SKM-1 treated with dmso at 0.1 percent for 144 hours (cell line): ENCODE results near the gene MGAT4B.
A peak's percentile ranks its signal among the peaks of the same experiment; 100 is the strongest.

ENCODE experiments used
- DNase-seq: peaks from one replicate; lab custom pipeline; 2025; ENCODE audit not compliant: unreplicated experiment; lab: John Stamatoyannopoulos, UW

MGAT4B gene

DNA sequence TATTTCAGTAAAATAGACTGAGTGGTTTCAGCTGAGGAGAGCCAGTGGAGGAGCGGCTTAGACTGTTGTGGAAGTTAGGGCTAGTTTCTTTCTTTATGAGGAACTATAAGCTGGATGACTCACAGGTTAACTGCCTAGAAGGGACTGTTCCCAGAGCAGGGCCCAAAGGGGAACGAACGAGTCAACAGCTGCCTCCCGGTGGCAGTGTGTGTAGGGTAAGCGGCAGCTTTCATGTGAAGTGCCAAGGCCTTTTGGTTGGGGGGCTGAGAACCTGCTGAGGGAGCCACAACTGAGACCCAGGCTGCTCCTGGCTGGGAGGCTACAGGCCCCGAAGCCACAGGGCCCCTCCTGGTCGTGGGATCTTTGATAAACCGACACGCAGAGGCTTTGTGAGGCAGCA lies 21.0 kb upstream of the MGAT4B start:
- peak; percentile 91 for DNase-seq

DNA sequence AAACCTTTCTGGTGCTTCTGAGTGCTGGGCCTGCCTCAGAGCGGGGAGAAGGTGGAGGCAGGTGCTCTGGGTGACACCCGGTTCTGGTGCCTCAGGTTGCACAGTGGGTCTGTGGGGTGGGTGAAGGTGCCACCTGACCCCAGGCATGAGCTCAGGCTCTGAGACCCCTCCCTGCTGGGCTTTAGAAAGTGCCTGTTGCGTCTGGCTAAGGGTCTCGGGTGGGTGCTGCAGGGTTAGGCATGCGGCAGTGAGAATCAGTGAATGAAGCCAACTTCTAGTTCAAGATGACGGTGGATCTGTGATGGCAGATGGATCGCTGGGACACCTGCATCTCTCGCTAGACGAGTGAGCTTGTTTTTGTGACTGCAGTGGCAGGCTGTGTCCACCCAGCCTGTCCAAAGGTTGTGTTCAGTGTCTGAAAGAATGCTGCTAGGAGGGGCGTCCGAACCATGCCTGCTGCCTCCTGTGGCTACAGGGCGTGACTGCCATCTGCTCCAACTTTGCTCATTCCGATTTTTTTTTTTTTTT lies 19.1 kb upstream of the MGAT4B start:
- DNase-seq, result no peak

DNA sequence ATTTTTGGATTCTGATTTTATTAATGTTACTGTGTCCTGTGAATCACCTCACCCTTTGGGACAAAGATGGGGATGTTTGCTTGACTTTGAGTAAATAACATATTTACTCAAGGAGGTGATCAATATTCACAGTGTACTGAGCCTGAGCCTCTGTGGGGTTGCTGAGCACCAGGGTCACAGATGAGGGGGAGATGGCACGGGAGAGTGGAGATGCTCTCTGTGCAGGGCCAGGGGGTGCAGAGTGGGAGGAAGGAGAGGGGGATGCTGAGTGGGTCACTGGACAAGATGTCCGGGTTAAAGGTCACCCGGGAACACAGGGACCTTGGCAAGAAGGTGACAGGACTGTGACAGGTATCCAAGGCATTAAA lies 18.1 kb upstream of the MGAT4B start:
- DNase-seq, result no peak

DNA sequence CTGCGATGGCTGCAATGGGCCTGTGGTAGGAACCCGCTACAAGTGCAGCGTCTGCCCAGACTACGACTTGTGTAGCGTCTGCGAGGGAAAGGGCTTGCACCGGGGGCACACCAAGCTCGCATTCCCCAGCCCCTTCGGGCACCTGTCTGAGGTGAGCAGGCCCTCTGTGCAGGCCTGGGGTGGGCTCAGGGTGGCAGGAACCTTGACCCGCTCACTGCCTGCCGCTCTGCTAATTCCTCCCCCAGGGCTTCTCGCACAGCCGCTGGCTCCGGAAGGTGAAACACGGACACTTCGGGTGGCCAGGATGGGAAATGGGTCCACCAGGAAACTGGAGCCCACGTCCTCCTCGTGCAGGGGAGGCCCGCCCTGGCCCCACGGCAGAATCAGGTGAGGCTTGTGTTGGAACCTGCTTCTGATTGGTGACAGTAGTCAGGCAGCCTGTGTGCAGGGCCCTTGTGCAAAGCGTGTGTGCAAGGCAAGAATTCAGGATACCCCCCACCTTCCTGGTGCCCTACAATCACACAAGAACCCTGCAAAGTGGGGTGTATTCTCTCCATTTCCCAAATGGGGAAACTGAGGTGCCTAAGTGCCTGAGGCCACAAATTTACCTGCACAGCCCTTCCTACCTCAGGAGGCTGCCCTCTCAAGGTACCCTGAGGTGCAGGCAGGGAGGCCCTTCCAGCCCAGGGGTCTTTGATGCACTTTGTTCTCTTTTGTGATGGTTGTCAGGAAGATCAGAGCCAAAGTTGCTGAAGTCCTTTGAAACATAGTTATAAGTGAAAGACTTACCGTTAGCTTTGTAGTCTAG lies 17.5 kb upstream of the MGAT4B start:
- no peak for DNase-seq

DNA sequence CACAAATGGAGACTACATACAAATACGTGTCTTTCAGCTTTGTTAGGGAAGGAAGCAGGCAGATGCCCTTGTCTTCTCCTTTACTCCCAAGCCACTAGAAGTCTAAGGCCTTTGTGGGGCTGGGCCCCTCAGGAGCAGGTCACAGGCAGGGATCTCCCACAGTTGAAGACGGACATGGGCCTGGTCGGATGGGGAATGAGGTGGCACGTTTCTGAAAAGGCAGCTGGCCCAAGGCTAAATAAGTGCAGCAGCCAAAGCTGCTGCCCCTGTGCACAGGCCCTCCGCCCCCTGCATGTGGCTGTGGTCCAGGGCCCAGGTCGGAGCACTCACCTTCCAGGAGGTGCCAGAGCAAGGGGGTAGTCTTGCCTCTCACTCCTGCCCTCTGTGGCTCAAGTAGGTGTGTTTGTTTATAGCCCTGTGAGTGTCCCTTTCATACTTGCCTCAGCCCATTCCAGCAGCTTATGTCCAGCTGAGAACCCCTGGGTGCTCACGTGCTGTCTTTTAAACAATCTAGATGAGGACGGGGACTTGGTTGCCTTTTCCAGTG lies 15.9 kb upstream of the MGAT4B start:
- no peak for DNase-seq

DNA sequence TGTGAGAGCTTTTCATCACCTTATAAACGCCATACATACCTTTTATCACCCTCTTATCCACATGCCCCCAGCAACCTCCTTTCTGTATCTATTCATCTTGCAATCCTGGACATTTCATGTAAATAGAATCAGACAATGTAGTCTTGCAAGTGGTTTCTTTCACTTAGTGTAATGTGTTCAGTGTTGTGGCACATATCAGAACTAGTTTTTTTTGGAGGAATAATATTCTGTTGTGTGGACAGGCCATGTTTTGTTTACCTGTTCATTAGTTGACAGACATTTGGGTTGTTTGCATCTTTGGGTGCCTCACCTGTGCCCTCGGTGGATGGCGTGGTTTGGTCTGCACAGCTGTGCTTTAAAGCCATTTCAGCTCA lies 15.4 kb upstream of the MGAT4B start:
- DNase-seq, result no peak

DNA sequence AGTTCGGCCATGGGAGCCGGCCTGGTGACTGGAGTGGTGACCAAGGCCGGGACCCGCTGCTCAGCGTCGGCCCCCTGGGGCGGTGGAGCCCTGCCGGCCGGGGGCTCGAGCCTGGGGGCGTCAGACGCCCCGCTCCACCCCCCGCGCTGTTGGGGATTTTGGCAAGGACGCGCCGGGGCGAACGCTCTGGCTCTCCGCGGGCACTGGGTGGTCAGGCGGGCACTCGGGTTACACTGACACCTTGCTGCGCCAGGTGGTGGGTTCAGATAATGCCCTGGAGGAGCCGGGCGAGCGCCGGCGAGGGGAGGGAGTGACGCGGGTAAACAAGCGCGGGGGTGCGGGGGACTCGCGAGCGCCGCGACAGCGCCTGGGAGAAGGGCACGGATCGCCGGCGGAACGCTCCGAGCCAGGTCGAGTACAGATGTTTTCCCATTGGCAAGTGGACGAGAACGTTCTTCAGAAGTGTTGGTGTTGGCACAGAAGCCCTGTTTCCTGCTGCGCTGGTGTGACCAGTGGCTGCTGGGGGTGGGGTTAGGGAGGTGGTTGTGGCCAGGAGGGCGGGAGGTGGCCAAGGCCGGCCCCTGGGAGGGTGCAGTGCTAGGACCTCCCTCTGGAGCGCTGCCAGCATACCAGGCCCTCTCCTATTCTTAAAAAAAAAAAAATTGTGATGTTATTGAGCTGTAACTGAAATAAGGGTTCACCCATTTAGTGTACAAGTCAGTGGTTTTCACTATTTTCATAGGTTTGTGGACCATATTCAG lies 14.8 kb upstream of the MGAT4B start:
- peak; percentile 76 for DNase-seq

DNA sequence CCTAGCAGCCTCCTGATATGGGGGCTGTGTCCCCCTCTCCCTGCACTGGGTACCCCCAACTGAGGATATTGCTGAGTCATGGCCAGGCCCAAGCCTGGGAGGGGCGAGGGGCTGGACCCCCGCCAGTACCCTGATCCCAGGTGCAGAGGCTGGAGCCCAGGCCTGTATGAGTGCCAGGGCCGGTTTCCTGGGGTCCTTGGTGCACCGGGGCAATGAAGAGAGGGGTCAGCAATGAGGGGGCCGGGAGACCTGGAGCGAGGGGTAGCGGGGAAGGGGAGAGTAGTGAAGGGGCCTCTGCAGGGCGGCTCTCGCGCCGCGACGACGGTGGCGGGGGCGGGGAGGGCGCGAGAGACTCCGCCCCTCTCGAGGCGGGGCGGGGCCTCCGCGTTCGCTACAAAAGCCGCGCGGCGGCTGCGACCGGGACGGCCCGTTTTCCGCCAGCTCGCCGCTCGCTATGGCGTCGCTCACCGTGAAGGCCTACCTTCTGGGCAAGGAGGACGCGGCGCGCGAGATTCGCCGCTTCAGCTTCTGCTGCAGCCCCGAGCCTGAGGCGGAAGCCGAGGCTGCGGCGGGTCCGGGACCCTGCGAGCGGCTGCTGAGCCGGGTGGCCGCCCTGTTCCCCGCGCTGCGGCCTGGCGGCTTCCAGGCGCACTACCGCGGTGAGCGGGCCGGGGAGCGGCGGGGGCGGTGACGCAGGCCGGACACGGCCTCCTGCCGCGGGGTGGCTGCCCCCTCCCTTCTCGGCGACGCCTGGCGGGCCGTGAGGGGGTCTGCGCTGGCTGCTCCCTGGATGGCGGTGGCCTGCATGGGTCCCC lies 14.0 kb upstream of the MGAT4B start, which contains the start of gene SQSTM1:
SQSTM1 (plus strand) TSS at position 423 of the 815 bp plus-strand sequence; CDS start at position 455, 32 bp downstream.
- peak; percentile 38 for DNase-seq

DNA sequence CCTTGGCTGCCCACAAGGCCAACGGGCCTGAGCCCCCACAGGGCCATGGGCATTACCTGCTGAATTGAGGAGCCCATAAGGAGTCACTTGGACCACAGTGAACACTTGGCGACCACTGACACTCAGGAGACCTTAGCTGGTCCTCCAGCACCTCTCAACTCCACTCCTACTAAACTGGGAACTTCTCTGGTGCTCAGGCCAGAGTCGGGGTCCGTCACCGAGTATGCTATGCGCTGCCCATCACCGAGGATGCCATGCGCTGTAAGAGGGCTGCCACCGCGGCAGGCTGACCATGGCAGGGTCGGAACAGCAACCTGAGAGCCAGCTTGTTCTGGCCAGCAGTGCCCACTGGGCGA lies 13.4 kb upstream of the MGAT4B start:
- DNase-seq, result no peak

DNA sequence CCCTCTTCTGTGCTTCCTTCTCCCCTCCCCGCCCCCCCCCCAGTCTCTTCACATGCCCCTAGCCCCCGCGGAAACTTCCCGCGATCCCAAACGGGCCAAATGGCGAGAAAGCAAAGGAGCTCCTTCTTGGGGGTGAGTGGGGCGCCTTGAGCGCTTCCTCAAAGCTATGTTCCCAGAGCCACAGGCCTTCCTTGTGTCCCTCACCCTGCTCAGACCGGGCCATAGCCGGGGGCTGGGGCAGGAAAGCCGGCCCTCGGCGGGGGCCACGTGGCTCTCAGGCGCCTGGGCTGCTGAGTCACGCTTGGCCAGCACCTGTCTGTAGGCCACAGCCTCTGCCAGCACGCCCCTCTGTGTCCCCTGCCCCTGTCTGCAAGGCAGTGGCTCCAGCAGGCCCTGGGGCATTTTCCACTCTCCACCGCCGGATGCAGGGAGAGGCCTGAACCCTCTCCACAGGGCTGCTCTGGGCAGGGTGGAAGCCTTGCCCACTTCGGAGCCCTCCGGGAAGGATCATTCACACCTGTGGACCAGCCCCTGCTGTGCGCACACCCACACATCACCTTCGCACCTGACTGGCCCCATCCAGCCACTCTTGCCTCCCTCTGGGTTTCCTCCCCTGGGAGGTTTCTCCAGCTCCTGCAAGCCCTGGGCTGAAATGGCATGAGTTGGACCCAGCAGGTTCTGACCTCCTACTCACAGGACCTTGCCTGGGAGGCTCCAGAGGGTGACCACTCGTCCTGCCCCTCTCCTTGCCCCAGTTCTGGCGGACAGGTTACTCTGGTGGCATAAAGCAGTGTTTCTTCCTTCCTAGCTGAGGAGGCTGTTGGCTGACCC lies 12.8 kb upstream of the MGAT4B start:
- DNase-seq, result peak; percentile 21

DNA sequence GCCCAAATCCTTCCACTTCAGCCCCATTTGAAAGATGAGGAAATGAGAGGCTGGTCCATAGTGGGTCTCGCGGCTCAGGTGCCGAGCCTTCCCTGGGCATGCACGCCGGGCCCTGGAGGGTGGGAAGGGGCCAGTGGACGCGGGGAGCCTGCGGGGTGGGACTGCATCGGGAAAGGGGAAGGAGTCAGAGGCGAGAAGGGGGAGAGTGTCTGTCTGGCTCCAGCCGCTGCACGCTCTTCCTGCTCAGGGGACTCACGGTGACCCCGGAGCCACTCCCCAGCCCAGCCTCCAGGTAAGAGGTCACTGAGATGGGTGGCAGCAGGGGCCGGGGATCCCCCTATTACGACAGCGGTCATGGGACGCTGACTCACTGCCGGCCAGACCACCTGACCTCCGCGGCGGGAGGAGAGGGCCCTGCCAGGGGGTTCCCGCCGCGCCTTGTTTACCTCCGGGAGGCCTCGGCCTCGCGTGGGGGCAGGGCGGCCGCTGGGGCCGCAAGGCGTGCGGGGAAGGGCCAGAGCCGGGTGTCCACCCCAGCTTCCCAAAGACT lies 12.2 kb upstream of the MGAT4B start:
- DNase-seq, result peak; percentile 70

DNA sequence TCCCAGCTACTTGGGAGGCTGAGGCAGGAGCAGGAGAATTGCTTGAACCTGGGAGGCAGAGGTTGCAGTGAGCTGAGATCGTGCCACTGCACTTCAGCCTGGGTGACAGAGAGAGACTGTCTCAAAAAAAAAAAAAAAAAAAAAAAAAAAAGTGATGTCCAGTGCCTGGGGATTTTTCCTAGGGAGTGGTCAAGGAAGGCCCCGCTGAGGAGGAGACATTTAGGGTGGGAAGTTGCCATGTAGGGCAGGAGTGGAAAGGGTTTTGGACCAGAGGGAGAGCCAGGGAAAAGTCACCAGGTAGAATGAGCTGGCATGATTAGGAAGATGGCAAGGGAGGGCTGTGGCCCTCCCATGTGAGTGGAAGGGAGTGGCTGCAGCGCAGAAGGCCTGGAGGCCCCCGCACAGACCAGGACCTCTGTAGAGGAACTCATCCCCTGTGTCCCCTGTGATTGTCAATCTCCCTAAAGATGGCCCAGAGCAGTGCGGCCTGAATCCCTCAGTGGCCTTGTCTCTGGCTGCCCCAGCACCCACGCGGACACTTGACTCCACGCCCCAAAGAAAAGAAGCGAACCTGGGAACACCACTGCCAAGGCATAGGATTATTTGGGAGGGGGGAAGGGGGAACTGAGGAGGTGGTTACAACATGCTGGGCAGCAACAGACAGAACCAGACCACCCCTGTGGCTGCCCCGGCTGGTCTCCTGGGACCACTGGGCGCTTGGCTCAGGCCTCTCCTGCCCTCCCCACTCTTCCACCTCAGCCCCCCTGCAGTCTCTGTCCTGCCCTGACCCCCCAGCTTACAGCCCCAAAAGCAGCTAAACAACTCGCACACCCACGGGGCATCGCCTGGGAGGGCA lies 11.5 kb upstream of the MGAT4B start:
- no peak for DNase-seq

DNA sequence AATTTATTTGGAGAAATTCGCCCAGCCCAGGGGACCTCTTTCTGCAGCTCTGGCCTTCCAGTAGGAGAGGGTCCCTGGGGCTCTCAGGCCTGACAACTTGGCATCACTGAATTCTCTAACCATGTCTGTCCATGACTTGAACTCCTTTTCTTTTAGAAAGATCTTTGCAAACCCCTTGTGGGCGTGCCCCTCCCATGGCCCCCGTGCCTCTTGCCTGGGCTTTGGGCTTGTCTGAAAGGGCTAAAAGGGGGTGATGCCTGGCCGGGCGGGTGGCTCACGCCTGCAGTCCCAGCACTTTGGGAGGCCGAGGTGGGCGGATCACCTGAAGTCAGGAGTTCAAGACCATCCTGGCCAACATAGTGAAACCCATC lies 10.8 kb upstream of the MGAT4B start:
- no peak for DNase-seq

DNA sequence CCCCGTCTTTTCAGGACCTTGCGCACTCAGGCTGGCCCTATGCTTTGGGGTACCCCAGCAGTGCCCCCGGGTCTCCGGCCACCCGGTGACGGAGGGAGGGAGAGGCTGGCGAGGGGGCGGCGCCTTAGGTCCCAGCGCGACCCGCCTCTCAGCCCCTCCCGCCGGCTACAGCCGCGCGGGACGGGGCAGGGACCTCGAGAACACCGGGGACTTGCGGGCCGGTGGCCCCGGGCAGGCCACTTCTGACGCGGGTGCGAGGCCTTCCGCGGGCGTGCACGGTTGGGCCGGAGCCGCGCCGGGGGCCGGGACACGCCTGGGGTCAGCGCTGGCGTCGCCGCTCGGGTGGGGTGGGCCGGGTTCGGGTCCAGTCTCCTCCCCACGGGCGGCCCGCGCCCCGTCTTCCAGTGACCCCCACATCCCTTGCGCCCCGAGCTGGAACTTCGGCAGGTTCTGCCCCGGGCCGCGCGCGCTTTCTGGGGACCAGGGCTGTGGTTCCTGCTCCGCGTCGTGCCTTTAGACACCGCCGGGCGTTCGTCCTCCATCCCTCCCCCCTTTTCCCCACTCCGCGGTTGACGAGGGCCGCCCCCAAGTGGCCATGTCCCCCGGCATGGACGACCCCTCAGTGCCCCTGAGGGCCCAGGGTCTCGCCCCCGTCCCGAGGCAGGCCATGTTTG lies 10.3 kb upstream of the MGAT4B start:
- DNase-seq, result no peak

DNA sequence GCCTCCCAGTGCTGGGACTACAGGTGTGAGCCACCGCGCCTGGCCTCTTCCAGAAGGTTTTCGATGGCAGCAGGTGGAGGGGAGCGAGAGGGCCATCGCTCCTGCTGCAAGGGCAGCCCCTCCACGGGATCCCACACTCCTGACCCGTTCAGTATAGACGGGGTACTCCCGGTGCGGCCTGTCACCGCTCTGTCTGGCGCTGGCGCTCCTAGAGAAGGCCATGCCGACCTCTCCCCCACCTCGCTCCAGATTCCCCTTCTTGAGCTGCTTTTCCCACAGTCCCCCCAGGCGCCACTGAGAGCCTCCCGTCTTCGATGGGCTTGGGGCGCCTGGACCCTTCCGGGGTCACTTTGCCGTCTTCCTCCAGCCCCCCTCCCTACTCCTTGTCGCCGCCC lies 9.7 kb upstream of the MGAT4B start:
- DNase-seq, result no peak

DNA sequence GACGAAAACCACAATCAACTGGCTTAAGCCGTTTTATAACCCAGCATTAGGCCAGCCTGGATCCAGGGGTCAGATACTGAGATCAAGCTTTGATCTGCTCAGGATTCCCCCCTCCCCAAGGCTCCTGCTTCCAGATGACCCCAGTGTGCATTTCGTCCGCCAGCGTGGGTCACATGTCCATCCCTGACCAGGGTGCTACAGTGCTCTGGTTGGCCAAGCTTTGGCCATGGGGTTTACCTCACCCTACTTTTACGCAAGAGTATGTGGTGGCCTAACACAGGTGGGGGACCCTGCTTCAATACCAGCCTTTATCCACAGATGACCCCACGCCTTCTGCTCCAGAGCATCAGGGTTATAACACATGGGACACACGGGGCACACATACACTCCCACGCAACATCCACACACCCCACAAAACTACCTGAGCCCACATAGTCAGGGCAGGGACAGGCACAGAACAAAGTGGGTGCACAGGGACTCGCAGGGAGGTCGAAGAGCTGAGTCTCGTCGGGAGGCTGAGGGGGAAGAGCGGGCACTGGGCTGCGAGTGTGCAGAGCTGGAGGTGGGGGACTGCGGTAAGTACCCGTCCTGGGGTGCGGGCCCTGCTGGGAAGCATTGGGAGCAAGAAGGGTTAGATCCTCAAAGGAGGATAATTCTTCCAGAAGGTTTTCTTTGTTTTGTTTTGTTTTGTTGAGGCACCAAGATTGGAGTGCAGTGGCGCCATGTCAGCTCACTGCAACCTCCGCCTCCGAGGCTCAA lies 9.0 kb upstream of the MGAT4B start:
- DNase-seq, result no peak

DNA sequence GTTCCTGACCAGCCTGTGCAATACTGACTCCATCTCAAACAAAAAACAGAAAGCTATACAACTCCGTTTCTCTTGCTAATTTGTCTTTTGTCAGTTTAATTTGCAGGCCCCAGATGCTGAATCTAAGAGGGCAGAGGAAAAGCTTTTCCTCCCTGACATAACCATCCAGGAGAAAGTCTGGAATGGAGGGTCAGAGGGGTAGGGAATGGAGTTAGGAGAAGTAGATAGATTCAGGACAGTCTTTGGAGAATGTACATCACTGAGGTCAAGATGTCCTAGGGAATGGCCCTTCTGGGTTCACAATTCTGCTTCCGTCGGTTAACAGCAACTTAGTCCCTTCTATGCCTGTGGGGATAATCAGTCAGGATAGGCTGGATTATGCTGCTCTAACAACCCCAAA lies 7.4 kb upstream of the MGAT4B start:
- no peak for DNase-seq
